Astrocyte (in vitro differentiated cells and primary cell): ENCODE results near the gene PNLIPRP1. TPM values are rescaled to one million over a fixed set of nuclear protein-coding genes. Genes with fewer than 3 reads are reported as not detected.

ENCODE experiments used
- DNase-seq: peaks from one replicate; pipeline ENCODE4 v3.0.0-alpha.2; 2010; ENCODE audit warnings: low read depth
- FAIRE-seq: peaks from 2 replicates; lab custom pipeline; 2011; peaks lifted over from hg19 to GRCh38; lab: Jason Lieb, UNC
- H2AFZ ChIP-seq: 2 replicates; pipeline ENCODE4 v1.6.0; 2012; ENCODE audit warnings: low read depth, low read length, inconsistent platforms
- H3K27ac ChIP-seq: 2 replicates; pipeline ENCODE4 v1.5.1; 2011; ENCODE audit warnings: low read depth, low read length, inconsistent platforms
- H3K27me3 ChIP-seq: 2 replicates; pipeline ENCODE4 v1.6.0; 2011; ENCODE audit warnings: low read length, inconsistent platforms; ENCODE audit not compliant: insufficient read depth
- H3K36me3 ChIP-seq: 2 replicates; pipeline ENCODE4 v1.5.1; 2011; ENCODE audit warnings: low read length, inconsistent platforms; ENCODE audit not compliant: insufficient read depth
- H3K4me1 ChIP-seq: 2 replicates; pipeline ENCODE4 v1.5.1; 2011; ENCODE audit warnings: low read length, inconsistent platforms; ENCODE audit not compliant: insufficient read depth
- H3K4me2 ChIP-seq: 2 replicates; pipeline ENCODE4 v1.6.0; 2012; ENCODE audit warnings: low read length, inconsistent platforms
- H3K4me3 ChIP-seq: 2 replicates; pipeline ENCODE4 v1.5.1; 2011; ENCODE audit warnings: low read depth, mild to moderate bottlenecking, low read length, inconsistent platforms; ENCODE audit not compliant: insufficient read depth
- H3K79me2 ChIP-seq: 2 replicates; pipeline ENCODE4 v1.6.0; 2012; ENCODE audit warnings: mild to moderate bottlenecking, low read length, inconsistent platforms; ENCODE audit not compliant: insufficient read depth
- H3K9ac ChIP-seq: 2 replicates; pipeline ENCODE4 v1.6.0; 2012; ENCODE audit warnings: mild to moderate bottlenecking, low read length, inconsistent platforms
- H3K9me3 ChIP-seq: 2 replicates; pipeline ENCODE4 v1.5.1; 2012; ENCODE audit warnings: low read depth, mild to moderate bottlenecking, low read length, inconsistent platforms; ENCODE audit not compliant: insufficient read depth
- H4K20me1 ChIP-seq: 2 replicates; pipeline ENCODE4 v1.6.0; 2012; ENCODE audit warnings: low read length, inconsistent platforms; ENCODE audit not compliant: insufficient read depth
- H3K27ac Mint-ChIP-seq: one replicate; pipeline ENCODE4 v1.8.0; 2021; ENCODE audit warnings: mild to moderate bottlenecking, mixed read lengths; ENCODE audit not compliant: unreplicated experiment
- H3K27me3 Mint-ChIP-seq: one replicate; pipeline ENCODE4 v1.8.0; 2021; ENCODE audit warnings: low read depth, mixed read lengths; ENCODE audit not compliant: unreplicated experiment
- H3K36me3 Mint-ChIP-seq: one replicate; pipeline ENCODE4 v1.8.0; 2021; ENCODE audit warnings: low read depth, mixed read lengths; ENCODE audit not compliant: unreplicated experiment
- H3K4me1 Mint-ChIP-seq: one replicate; pipeline ENCODE4 v1.8.0; 2021; ENCODE audit warnings: low read depth, mixed read lengths; ENCODE audit not compliant: unreplicated experiment
- H3K4me3 Mint-ChIP-seq: one replicate; pipeline ENCODE4 v1.8.0; 2021; ENCODE audit warnings: mild to moderate bottlenecking, moderate library complexity, mixed read lengths; ENCODE audit not compliant: unreplicated experiment
- H3K9me3 Mint-ChIP-seq: one replicate; pipeline ENCODE4 v1.8.0; 2021; ENCODE audit warnings: mild to moderate bottlenecking, mixed read lengths; ENCODE audit not compliant: unreplicated experiment
- EZH2 ChIP-seq: IDR thresholded peaks from 2 replicates; pipeline ENCODE4 v1.6.1; 2012; ENCODE audit warnings: mild to moderate bottlenecking, low read length, inconsistent platforms; ENCODE audit not compliant: insufficient read depth
- total RNA-seq: library from RNA; stranded (reverse); gene quantifications from 2 replicates; pipeline ENCODE4 v1.2.1, GENCODE V29; 2021
- TF ChIP-seq, protein P1 (sequence below): IDR thresholded peaks from 2 replicates; pipeline ENCODE4 v1.5.1; 2011; ENCODE audit warnings: low read depth, mild to moderate bottlenecking, inconsistent platforms, low read length, moderate library complexity; ENCODE audit not compliant: insufficient read depth

PNLIPRP1 gene
- total RNA-seq, 1 donor from 2014 or later, result not detected

DNA sequence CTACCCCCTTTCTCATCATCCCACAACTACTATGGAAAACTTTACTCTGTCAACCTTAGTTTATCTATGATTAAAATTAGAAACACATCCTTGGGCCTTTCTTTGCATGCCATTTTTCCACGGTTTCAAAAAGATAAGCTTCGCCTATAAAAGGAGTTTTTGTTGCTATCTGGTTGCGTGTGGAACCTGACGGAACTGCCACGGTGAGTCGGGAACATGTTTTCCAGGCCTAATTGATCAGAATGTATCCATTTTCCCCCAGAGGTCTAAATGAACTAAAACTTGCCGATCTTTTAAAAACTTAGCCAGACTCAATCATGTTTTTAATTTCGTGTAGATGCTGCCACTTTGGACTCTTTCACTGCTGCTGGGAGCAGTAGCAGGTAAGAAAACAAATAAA lies 45.0 kb upstream of the PNLIPRP1 start, which contains the start of gene PNLIP:
Gene PNLIP (plus strand): TSS at position 176 of the 400 bp plus-strand sequence. CDS start 162 bp downstream, at position 338.
- H3K79me2 ChIP-seq, result no peaks in the 10 kb centered on the region
- Mint-ChIP-seq H3K9me3 (no peaks in the 10 kb centered on the region), H3K4me3 (no peak within 1 kb of the TSS), H3K36me3 (no peaks in the 10 kb centered on the region), H3K27me3 (peaks cover 4% of the 10 kb centered on the region), H3K4me1 (peaks cover 2% of the 10 kb centered on the region), H3K27ac (no peak within 1 kb of the TSS)
- H3K4me3 ChIP-seq, result no peak within 1 kb of the TSS
- H3K27me3 ChIP-seq, result no peaks in the 10 kb centered on the region
- no peaks in the 10 kb centered on the region for H3K36me3 ChIP-seq
- H3K9me3 ChIP-seq, result no peaks in the 10 kb centered on the region
- FAIRE-seq (no peak), DNase-seq (no peak)
- no peaks in the 10 kb centered on the region for H3K4me1 ChIP-seq
- TF ChIP-seq, protein P1, sequence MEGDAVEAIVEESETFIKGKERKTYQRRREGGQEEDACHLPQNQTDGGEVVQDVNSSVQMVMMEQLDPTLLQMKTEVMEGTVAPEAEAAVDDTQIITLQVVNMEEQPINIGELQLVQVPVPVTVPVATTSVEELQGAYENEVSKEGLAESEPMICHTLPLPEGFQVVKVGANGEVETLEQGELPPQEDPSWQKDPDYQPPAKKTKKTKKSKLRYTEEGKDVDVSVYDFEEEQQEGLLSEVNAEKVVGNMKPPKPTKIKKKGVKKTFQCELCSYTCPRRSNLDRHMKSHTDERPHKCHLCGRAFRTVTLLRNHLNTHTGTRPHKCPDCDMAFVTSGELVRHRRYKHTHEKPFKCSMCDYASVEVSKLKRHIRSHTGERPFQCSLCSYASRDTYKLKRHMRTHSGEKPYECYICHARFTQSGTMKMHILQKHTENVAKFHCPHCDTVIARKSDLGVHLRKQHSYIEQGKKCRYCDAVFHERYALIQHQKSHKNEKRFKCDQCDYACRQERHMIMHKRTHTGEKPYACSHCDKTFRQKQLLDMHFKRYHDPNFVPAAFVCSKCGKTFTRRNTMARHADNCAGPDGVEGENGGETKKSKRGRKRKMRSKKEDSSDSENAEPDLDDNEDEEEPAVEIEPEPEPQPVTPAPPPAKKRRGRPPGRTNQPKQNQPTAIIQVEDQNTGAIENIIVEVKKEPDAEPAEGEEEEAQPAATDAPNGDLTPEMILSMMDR, result no peak
- TF ChIP-seq EZH2, result no peak
- H3K9ac ChIP-seq, result no peak within 1 kb of the TSS
- H2AFZ ChIP-seq, result no peak within 1 kb of the TSS
- no peak within 1 kb of the TSS for H3K4me2 ChIP-seq
- H4K20me1 ChIP-seq, result no peaks in the 10 kb centered on the region
- H3K27ac ChIP-seq, result no peak within 1 kb of the TSS

DNA sequence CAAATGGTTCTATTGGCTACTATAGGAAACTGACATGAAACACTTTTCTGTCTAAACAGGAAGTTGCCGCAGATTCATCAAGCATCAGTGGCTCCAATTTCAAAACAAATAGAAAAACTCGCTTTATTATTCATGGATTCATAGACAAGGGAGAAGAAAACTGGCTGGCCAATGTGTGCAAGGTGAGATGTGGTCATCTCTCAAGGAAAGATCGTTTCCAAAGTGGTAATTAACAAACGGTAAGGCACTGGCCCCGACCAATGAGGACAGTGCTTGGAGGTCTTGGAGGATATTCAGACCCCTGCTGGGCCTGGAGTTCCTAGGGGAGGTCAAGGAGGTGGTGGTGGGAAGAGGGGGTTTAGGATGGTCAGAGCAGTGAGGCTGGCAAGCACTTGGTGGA lies 42.5 kb upstream of the PNLIPRP1 start:
- Histone ChIP-seq H3K79me2 (no peaks in the 10 kb centered on the region), H3K4me3 (no peak overlapping the region), H3K4me2 (no peak overlapping the region), H4K20me1 (no peaks in the 10 kb centered on the region), H3K9me3 (no peaks in the 10 kb centered on the region), H3K36me3 (no peaks in the 10 kb centered on the region), H3K4me1 (no peaks in the 10 kb centered on the region), H2AFZ (no peak overlapping the region), H3K27ac (no peak overlapping the region), H3K9ac (no peak overlapping the region), H3K27me3 (no peaks in the 10 kb centered on the region)
- FAIRE-seq (no peak), DNase-seq (no peak)
- Mint-ChIP-seq H3K9me3 (no peaks in the 10 kb centered on the region), H3K27me3 (peaks cover 4% of the 10 kb centered on the region), H3K27ac (no peak overlapping the region), H3K4me1 (peaks cover 2% of the 10 kb centered on the region), H3K4me3 (no peak overlapping the region), H3K36me3 (no peaks in the 10 kb centered on the region)
- TF ChIP-seq EZH2, result no peak
- TF ChIP-seq, protein P1, result no peak

DNA sequence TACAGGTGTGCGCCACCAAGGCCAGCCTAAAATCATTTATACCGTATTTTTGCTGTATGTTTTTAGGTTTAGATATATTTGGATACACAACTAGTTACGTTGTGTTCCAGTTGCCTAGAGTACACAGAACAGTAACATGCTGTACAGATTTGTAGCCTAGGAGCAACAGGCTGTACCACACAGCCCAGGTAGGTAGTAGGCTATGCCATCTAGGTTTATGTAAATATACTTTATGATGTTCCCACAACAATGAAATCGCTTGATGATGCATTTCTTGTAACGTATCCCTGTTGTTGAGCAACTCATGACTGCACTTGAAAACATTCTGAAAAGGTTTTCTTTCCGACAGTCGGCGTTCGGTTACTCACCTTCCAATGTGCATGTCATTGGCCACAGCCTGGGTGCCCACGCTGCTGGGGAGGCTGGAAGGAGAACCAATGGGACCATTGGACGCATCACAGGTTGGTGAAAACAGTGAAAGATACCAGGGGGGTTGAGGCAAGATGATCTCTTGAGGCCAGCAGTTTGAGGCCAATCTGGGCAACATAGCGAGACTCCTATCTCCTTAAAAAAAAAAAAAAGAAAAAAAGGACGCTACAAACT lies 37.3 kb upstream of the PNLIPRP1 start:
- no peak for DNase-seq
- Histone ChIP-seq H3K36me3 (no peaks in the 10 kb centered on the region), H3K27me3 (no peaks in the 10 kb centered on the region), H3K9me3 (no peaks in the 10 kb centered on the region), H3K27ac (no peak overlapping the region), H3K4me1 (no peaks in the 10 kb centered on the region), H3K9ac (no peak overlapping the region), H2AFZ (no peak overlapping the region), H4K20me1 (no peaks in the 10 kb centered on the region), H3K79me2 (no peaks in the 10 kb centered on the region), H3K4me3 (no peak overlapping the region), H3K4me2 (no peak overlapping the region)
- H3K4me1 Mint-ChIP-seq, result peaks cover 8% of the 10 kb centered on the region
- peaks cover under 1% of the 10 kb centered on the region for H3K27me3 Mint-ChIP-seq
- TF ChIP-seq, protein P1, result no peak
- TF ChIP-seq EZH2, result no peak
- no peaks in the 10 kb centered on the region for H3K9me3 Mint-ChIP-seq
- H3K27ac Mint-ChIP-seq, result no peak overlapping the region
- H3K36me3 Mint-ChIP-seq, result no peaks in the 10 kb centered on the region
- no peak overlapping the region for H3K4me3 Mint-ChIP-seq
- no peak for FAIRE-seq
